Measurements from ENCODE around the gene BCDIN3D.

Gene BCDIN3D

DNA sequence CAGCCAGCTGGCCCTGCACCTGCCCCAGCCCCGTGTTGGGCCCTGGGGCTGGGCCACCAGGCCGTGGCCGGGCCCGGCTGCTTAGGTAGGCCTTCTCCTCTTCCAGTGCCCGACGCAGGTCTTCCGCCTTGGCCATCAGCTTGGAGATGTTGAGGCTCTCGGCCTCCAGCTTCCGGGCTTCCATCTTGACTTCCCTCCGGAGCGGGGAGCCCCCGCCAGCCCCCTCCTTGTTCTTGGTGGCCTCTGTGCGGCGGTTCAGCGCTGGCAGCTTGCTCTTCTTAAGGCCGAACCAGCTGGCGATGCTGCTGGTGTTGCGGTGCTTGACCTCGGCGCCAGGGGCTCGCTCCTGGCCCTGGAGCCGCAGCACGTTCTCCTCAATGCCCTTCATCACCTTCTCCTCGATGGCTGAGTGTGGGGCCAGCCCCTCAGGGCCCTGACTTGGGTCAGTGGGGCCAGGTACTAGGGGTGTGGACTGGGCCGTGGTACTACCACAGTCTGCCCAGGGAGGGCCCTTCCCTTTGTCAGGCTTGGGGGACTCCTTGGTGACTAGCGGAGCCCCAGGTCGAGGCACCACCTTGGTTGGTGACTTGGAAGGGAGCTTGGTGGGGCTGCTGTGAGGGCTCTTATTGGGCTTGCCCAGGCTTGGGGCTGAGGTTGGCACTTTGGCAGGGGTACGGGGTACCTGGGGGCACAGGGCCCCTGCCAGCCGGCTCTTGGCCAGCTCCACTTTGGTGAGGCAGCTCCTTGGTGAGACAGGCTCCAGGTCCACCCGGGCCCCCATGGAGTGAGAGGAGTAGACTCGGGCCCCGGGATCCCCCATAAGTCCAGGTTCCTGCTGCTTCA, 47.9 kb downstream of the BCDIN3D start:
- DNase-seq: no peak

DNA sequence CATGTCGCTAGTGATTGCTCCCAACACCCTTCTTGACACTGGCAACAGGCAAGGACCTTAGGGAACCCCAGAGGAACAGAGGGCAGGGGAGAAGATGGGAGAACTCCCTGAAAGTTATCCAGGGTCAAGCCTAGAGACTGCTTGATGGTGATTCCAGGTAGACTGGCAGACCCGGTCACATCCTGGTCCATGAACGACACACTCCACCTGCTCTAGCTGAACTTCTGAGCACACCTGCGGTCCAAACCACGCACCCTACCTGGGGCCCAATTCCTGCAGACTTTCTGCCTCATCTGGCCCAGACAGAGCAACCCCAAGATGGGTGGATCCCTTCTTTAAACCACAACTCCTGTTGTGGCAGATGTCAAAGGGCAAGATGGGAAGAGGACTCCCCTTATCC, 48.9 kb downstream of the BCDIN3D start:
- no peak for DNase-seq

DNA sequence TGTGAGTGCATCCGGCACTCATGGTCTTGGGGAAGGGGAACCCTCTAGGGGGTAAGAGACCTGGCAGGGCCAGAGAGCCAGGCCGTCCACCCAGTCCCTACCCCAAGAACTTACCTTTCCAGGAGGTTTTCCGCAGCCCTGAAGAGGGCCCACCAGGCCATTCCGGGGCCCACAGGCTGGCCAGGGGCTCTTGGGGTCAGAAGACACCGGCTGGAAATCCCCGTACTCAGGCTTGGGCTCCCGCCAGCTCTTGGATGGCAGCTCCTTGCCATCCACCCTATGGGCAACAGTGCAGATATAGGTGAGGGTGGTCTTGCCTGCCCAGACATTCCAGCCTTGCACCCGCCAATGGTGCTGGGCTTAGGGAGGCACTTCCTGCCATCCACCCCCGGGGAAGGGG, 49.3 kb downstream of the BCDIN3D start:
- no peak for DNase-seq

DNA sequence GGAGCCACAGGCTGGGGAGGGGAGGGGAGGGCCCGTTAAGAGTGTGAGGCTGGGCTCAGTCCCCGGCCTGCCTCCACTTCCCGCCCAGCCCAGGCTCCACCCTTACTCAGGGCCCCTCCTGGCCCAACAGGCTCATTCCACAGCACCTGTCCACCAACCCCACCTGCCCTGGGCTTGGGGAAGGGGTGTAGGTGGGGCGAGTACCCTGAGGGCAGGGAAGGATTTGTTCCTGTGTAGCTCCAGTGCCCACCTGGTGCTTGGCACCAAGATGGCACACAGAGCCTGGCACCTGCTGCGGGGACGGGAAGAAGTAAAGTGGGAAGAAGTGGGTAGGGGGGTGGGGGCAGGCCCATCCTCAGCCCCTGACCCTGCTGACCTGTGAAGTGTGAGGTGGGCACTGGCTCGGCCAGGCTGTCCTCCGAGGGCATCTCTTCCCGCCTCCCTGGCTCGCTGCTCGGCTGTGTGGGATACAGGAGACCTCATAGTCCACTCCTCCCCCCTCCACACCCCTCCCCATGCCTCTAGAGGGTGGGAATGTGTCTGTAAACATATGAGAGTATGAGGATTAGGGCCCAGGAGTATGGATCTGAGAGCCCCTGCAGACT, 49.8 kb downstream of the BCDIN3D start:
- no peak for DNase-seq

DNA sequence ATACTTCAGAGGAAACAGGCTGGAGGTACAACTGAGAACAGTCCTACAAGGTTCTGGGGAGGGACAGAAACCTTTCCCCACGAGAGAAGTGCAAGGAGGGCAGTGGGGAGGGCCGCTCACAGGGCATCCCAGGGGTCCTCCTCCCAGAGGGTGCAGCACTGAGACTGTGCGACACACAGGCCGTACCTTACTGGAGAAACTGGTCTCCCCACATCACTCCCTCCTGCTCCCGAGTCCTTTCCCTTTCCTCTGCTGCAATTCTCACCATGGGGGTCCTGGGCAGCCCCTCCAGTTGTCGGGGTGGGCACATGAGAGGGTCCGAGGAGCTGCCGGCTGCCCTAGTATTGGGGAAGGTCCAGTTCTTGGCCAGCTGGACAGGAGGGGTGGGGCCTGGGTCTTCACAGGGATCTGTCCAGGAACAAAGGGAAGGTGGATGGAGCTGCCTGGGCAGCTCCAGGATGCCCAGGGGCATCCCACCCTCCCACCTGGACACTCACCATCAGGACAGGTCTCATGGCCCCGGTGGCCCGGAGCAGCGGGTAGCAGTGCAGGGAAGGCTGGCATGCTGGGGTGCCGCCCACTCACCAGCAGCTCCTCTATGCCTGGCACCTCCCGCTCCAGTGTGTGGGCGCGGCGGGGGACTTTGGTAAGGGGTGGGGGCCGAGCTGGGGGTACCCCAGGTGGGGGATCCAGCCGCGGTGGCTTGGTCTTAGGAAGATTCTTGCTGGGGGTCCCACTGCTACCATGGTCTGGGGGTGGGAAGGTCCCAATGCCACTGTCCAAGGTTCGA, 50.5 kb downstream of the BCDIN3D start:
- DNase-seq: no peak

DNA sequence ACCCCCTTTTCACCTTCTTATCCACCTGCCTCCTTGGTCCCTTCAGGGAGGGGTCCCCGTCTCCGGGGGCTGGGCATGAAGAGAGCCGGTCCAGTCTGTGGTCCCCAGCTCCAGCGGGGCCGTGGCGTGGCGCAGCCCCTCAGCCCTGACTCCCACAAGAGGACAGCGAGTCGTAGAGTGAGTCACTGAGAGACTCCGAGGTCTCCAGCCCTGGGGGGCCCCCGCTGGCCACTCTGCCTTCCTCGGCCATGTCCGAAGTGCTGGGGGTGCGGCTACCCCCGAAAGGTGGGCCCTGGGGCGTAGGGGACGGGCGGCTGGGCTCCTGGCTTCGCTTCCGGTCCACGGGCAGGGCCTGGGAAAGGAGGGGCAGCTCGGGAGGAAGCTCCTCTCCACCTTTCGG, 51.2 kb downstream of the BCDIN3D start:
- no peak for DNase-seq

DNA sequence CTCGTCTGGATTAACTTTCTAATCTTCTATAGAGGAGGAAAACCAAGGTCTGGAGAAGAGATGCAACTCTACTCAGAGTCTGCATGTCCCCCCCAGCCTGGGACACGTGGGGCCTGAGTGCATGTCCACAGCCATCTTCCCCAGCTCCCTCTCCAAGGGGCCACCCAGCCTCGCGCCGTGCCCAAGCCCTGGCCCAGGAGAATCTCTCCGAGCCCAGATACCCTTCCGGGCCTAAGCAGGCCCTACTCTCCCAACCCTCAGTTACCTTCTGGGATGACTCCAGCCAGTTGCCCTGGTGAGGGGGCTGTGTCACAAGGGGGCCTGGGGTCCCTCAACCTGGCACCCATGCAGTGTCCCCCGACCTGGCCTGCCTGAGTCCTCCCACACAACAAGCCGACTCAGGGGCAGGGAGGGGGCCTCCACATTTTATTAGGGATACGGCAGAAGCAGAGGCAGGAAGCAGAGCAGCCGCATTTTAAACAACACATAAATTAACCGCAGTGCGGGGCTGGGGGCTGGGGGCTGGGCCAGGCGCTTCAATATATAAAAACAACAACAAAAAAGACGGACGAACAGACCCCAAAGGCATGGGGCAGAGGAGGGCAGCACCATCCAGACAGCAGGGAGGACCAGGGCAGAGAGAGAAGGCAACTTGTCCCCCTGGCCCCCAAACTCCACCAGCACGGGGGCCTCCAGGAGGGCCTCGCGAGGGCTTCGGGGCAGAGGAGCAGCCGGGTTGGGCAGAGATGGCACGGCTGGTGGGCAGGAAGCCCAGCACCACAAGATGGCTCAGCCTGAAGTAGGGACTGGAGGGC, 52.0 kb downstream of the BCDIN3D start:
- no peak for DNase-seq

DNA sequence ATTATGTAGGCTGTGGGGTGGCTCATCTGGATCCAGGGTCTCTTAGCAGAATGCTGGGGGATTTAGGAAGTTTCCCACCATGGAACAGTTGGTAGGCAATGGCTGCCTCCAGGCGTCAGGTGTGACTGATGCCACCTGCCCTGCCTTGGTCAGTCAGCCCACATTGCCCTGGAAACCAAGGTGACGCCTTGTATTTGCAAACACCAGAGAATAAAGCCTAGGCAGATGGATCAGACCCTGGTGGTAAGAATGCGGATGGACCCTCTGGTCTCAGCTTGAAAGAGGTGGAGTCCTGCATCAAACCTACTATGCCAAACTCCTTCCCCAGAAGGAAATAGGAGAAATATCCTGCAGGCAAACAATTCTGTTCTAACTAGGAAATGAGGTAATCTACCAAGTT, 52.9 kb downstream of the BCDIN3D start:
- no peak for DNase-seq

DNA sequence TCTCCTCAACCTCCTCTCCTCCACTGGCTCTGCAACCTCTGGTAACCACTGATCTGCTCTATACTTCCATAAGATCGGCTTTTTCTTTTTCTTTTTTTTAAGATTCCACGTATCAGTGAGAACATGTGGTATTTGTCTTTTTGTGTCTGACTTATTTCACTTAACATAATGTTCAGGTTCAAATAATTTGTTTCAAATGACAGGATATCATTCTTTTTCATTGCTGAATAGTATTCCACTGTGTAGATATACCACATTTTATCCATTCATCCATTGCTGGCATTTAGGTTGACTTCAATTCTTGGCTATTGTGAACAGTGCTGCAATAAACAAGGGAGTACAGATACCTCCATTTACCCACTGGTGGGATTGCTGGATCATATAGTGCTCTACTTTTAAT, 55.2 kb downstream of the BCDIN3D start:
- DNase-seq: no peak

All from fibroblast of skin of right quadriceps (primary cell).